AG04449 (cell line): ENCODE results near the gene KIAA0825.

Experiments
- CTCF ChIA-PET: fragments of 350-600 bp; formaldehyde crosslinking; extraction: SDS; loops from one replicate; lab custom pipeline; 2021; ENCODE audit warnings: antibody characterized with exemption; lab: Yijun Ruan, JAX
- POLR2A ChIA-PET: fragments of 400-600, 350-600 bp; formaldehyde crosslinking; extraction: SDS; loops from one replicate; lab custom pipeline; 2020; ENCODE audit warnings: antibody characterized with exemption, inconsistent platforms; lab: Yijun Ruan, JAX
- DNase-seq: peaks from one replicate; pipeline ENCODE4 v3.0.0-alpha.2; 2010; ENCODE audit warnings: low read depth, low spot score
- H3K4me3 ChIP-seq: 2 replicates; pipeline ENCODE4 v1.5.1; 2011; ENCODE audit warnings: low read depth, mild to moderate bottlenecking, control low read depth, low read length
- CTCF ChIP-seq: IDR thresholded peaks from one replicate; pipeline ENCODE4 v1.5.1; 2011; ENCODE audit warnings: mild to moderate bottlenecking, moderate library complexity, low read length, control low read depth, inconsistent platforms; ENCODE audit not compliant: insufficient read depth; ENCODE audit errors: missing control alignments

The KIAA0825 gene

GRCh38 chr5:94564812-94565211 is 53.6 kb downstream of the KIAA0825 start:
- no peak for TF ChIP-seq CTCF
- no peak overlapping the region for H3K4me3 ChIP-seq
- ChIA-PET POLR2A (no interaction called here), CTCF (no interaction called here)
- DNase-seq, result no peak

- POLR2A ChIA-PET, result interaction anchor here (0.6 kb wide), 1 partner anchor 34 kb away, joined by 3 read pairs; no protein-coding TSS in a partner anchor
- no peak for TF ChIP-seq CTCF
- CTCF ChIA-PET, result no interaction called here
- no peak for DNase-seq
- no peak overlapping the region for H3K4me3 ChIP-seq
These were observed 56.0 kb downstream of the KIAA0825 start for GRCh38 chr5:94562327-94562971.

GRCh38 chr5:94558028-94558427 is 60.4 kb downstream of the KIAA0825 start:
- no peak for TF ChIP-seq CTCF
- ChIA-PET CTCF (no interaction called here), POLR2A (no interaction called here)
- no peak overlapping the region for H3K4me3 ChIP-seq
- no peak for DNase-seq

- H3K4me3 ChIP-seq, result no peak overlapping the region
- no peak for DNase-seq
- TF ChIP-seq CTCF, result no peak
- CTCF ChIA-PET, result no interaction called here
- POLR2A ChIA-PET, result no interaction called here
These were observed 66.5 kb downstream of the KIAA0825 start for GRCh38 chr5:94551858-94552257.

GRCh38 chr5:94545870-94546625 is 72.4 kb downstream of the KIAA0825 start:
- ChIA-PET CTCF (no interaction called here), POLR2A (no interaction called here)
- TF ChIP-seq CTCF, result no peak
- H3K4me3 ChIP-seq, result no peak overlapping the region
- no peak for DNase-seq

GRCh38 chr5:94544875-94545547 is 73.4 kb downstream of the KIAA0825 start:
- ChIA-PET POLR2A (no interaction called here), CTCF (no interaction called here)
- DNase-seq, result no peak
- TF ChIP-seq CTCF, result no peak
- no peak overlapping the region for H3K4me3 ChIP-seq
